Fibroblast of lung (primary cell): Measurements from ENCODE around the gene CMBL.
"Not testable (repeated sequence)": the region's sequence is repeated elsewhere in the genome, so short reads cannot be mapped to it uniquely, and the experiment has no call there.

Source experiments
- CTCF ChIP-seq, 2 donors: IDR thresholded peaks in 1 of 2; conservative IDR thresholded peaks in 1 of 2; 1 replicate in 1 of 2; 2 replicates in 1 of 2; pipeline ENCODE4 v1.5.1; 2011 to 2012; ENCODE audit warnings: low read length in 2 of 2, control low read depth in 1 of 2, inconsistent platforms in 1 of 2, low read depth in 1 of 2, mild to moderate bottlenecking in 1 of 2
- EZH2 ChIP-seq: IDR thresholded peaks from 2 replicates; pipeline ENCODE4 v1.5.1; 2012; ENCODE audit warnings: low read length, control low read depth, mild to moderate bottlenecking; ENCODE audit errors: missing control alignments

DNA sequence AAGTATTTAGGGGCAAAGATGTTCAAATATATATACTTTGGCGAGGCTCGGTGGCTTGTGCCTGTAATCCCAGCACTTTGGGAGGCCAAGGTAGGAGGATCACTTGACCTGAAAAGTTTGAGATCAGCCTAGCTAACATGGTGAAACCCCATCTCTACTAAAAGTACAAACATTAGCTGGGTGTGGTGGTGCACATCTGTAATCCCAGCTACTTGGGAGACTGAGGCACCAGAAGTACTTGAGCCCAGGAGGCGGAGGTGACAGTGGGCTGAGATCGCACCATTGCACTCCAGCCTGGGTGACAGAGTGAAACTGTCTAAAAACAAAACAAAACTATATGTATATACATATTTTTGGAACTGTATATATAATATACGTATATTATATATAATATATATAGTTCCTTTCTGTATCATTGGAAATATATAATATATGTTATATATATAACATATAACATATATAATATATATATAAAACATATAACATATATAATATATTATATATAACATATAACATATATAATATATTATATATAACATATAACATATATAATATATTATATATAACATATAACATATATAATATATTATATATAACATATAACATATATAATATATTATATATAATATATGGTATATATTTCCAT lies 36.9 kb upstream of the CMBL start:
- not testable (repeated sequence) for TF ChIP-seq CTCF (conservative IDR thresholded peaks at IDR 0.05 in 1 of 2, IDR thresholded peaks at IDR 0.05 in 1 of 2; ENCODE audit: low read depth in 1 of 2, low read length in 2 of 2); EZH2
